NT2/D1 (cell line): ENCODE results near the gene KCNH5.

Experiments used
- DNase-seq: peaks from one replicate; pipeline ENCODE4 v3.0.0-alpha.2; 2011; ENCODE audit warnings: low read depth, low spot score
- H3K27me3 ChIP-seq: 2 replicates; pipeline ENCODE4 v1.6.0; 2011; ENCODE audit warnings: mild to moderate bottlenecking; ENCODE audit not compliant: insufficient read length, insufficient read depth
- H3K36me3 ChIP-seq: 2 replicates; pipeline ENCODE4 v1.6.1; 2011; ENCODE audit warnings: mild to moderate bottlenecking, low read length, mixed read lengths; ENCODE audit not compliant: insufficient read depth, insufficient read length
- H3K4me1 ChIP-seq: 2 replicates; pipeline ENCODE4 v1.5.1; 2011; ENCODE audit not compliant: insufficient read depth, insufficient read length
- H3K4me3 ChIP-seq: 2 replicates; pipeline ENCODE4 v1.5.1; 2011; ENCODE audit warnings: low read depth; ENCODE audit not compliant: insufficient read length
- H3K9ac ChIP-seq: 2 replicates; pipeline ENCODE4 v1.6.0; 2011; ENCODE audit warnings: low read depth; ENCODE audit not compliant: insufficient read length
- H3K9me3 ChIP-seq: 2 replicates; pipeline ENCODE4 v1.5.1; 2011; ENCODE audit warnings: mild to moderate bottlenecking, low read length; ENCODE audit not compliant: insufficient read depth
- SUZ12 ChIP-seq: IDR thresholded peaks from 2 replicates; pipeline ENCODE4 v1.6.1; 2011; ENCODE audit not compliant: insufficient read length, insufficient read depth; ENCODE audit errors: extremely low read depth
- YY1 ChIP-seq: IDR thresholded peaks from 2 replicates; pipeline ENCODE4 v1.6.1; 2011; ENCODE audit not compliant: insufficient read length, insufficient read depth
- ZNF274 ChIP-seq: IDR thresholded peaks from 2 replicates; pipeline ENCODE4 v1.6.1; 2011; ENCODE audit warnings: mild to moderate bottlenecking, low read depth, low read length

Gene KCNH5

DNA sequence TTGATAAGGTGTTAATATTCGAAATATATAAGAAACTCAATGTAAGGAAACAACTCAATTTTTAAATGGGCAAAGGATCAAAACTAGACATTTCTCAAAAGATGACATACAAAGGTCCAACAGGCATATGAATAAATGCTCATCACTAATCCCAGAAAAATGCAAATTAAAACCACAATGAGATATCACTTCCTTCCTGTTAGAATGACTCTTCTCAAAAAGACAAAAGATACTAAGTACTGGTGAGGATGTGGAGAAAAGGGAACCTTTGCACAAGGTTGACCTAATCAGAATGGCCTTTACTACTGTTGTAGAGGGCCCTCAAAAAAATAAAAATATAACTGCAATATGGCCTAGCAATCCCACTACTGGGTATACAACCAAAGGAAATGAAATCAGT is 383.4 kb downstream of the KCNH5 start:
- Histone ChIP-seq H3K27me3 (no peaks in the 10 kb centered on the region), H3K9ac (no peak overlapping the region), H3K36me3 (no peaks in the 10 kb centered on the region), H3K9me3 (peaks cover 14% of the 10 kb centered on the region; the same call in 1 of the 2 replicates), H3K4me3 (no peak overlapping the region), H3K4me1 (no peaks in the 10 kb centered on the region)
- no peak for DNase-seq
- TF ChIP-seq ZNF274 (no peak), YY1 (no peak), SUZ12 (no peak)

DNA sequence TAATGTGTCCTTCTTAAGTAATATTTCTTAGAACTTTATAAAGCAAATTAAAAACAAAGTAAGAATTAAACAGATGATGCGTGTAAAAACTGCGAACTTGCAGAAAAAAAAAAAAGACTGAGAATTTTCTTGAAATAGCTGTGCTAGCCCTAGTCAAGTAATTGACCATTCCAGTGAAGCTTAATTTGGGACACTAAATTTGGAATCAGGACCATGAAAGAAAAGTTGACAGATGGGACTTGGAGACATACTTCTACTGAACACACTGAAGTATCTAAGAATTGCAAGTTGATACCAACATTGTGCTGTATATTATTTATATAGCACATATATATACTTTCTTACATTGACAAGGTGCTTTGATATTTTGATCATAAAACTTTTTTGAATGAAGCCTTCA is 386.6 kb downstream of the KCNH5 start:
- no peaks in the 10 kb centered on the region for H3K36me3 ChIP-seq
- H3K4me1 ChIP-seq = no peaks in the 10 kb centered on the region
- no peak for TF ChIP-seq YY1
- no peak for TF ChIP-seq ZNF274
- no peak for TF ChIP-seq SUZ12
- H3K9ac ChIP-seq = no peak overlapping the region
- peaks cover 14% of the 10 kb centered on the region; the same call in 1 of the 2 replicates for H3K9me3 ChIP-seq
- no peak for DNase-seq
- no peak overlapping the region for H3K4me3 ChIP-seq
- no peaks in the 10 kb centered on the region for H3K27me3 ChIP-seq

DNA sequence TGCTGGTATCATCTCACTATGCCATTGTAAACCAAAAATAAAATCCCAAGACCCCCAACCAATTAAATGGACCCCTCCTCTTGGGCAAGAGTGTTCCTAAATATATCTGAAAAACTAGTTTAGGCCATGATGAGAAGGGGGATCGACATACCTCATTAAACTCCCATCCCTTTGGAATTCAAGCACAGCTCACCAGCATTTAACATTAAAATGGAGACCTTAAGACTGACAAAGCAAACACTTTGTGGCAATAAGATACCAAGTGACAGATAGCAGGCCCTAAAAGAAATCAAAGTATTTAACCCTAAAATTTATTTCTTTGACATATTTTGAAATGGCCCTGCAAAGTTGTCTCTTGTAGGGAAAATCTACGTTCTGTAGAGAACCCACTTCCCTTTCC is 387.9 kb downstream of the KCNH5 start:
- peak; percentile 36 for DNase-seq
- H3K4me1 ChIP-seq = no peaks in the 10 kb centered on the region
- peaks cover 14% of the 10 kb centered on the region; the same call in 1 of the 2 replicates for H3K9me3 ChIP-seq
- H3K4me3 ChIP-seq = no peak overlapping the region
- H3K9ac ChIP-seq = no peak overlapping the region
- H3K36me3 ChIP-seq = no peaks in the 10 kb centered on the region
- H3K27me3 ChIP-seq = no peaks in the 10 kb centered on the region
- TF ChIP-seq YY1 (no peak), SUZ12 (no peak), ZNF274 (no peak)

DNA sequence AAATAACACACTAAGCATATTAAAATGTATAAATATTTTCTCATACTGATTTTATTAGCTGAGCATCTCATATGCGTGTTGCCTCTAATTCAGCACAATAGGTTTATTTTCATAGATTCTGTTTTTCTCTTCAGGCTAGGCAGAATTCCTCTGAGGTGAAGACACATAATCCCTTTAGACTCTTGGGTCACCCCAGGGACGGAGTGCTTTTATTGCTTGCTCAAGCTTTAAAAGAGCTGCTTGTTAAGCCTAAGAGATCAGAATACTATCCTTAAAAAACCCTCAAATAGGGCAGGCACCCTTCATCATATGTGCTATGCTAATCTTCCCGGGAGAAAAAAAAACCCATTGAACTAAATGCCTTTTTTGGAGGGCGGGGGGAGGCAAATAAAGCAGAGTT is 390.1 kb downstream of the KCNH5 start:
- no peak for DNase-seq
- no peak for TF ChIP-seq YY1
- no peak for TF ChIP-seq ZNF274
- TF ChIP-seq SUZ12 = no peak
- H3K9ac ChIP-seq = no peak overlapping the region

DNA sequence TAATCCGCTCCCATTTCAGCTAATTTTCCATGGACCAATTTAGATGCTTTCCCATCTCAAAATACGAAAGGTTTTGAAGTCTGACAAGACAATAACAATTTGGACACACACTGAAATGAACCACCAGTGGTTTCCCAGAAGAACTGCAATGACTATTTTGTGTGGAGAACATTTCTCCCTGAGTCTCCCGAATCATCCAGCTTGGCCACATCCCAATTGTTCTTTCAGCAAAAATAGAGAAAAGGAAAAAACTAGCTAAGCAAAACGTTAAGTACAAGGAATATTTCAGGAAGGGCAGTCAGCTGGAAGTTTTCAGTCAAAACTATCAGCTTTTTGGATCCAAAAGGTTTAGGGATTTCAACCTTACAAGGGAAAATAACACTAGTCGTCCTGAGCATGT is 390.6 kb downstream of the KCNH5 start:
- H3K9ac ChIP-seq = no peak overlapping the region
- H3K9me3 ChIP-seq = no peaks in the 10 kb centered on the region
- no peak overlapping the region for H3K4me3 ChIP-seq
- H3K36me3 ChIP-seq = no peaks in the 10 kb centered on the region
- TF ChIP-seq SUZ12 = no peak
- no peak for TF ChIP-seq ZNF274
- no peak for TF ChIP-seq YY1
- no peaks in the 10 kb centered on the region for H3K27me3 ChIP-seq
- no peak for DNase-seq
- H3K4me1 ChIP-seq = no peaks in the 10 kb centered on the region

More for the DNA sequence above, 390.1 kb downstream of the KCNH5 start:
- no peaks in the 10 kb centered on the region for H3K27me3 ChIP-seq
- H3K4me1 ChIP-seq = no peaks in the 10 kb centered on the region
- no peaks in the 10 kb centered on the region for H3K36me3 ChIP-seq
- H3K4me3 ChIP-seq = no peak overlapping the region
- H3K9me3 ChIP-seq = peaks cover 3% of the 10 kb centered on the region; the same call in 1 of the 2 replicates
